ENCODE results near the gene CYP27B1.

Gene CYP27B1

GRCh38 chr12:57726884-57727757 lies 39.8 kb downstream of the CYP27B1 start:
- peak overlapping the region; percentile 9; the same call in 1 of the 2 replicates for H3K27ac ChIP-seq
- no peak for TF ChIP-seq ZFX (IDR thresholded peaks at IDR 0.05)
- no peak for TF ChIP-seq CTCF (conservative IDR thresholded peaks at IDR 0.05)

- TF ChIP-seq CTCF (conservative IDR thresholded peaks at IDR 0.05) (peak; percentile 88), ZFX (IDR thresholded peaks at IDR 0.05) (peak; percentile 31; the same call in 1 of the 2 replicates)
- peak overlapping the region; percentile 9; the same call in 1 of the 2 replicates for H3K27ac ChIP-seq
These were observed 40.6 kb downstream of the CYP27B1 start for GRCh38 chr12:57726151-57726883.

GRCh38 chr12:57725851-57726150 lies 41.1 kb downstream of the CYP27B1 start:
- TF ChIP-seq CTCF (conservative IDR thresholded peaks at IDR 0.05) (no peak), ZFX (IDR thresholded peaks at IDR 0.05) (no peak)

GRCh38 chr12:57724936-57725740 lies 41.7 kb downstream of the CYP27B1 start:
- no peak overlapping the region for H3K27ac ChIP-seq
- TF ChIP-seq ZFX (IDR thresholded peaks at IDR 0.05) (no peak), CTCF (conservative IDR thresholded peaks at IDR 0.05) (no peak)

More at GRCh38 chr12:57725851-57726150, 41.1 kb downstream of the CYP27B1 start:
- no peak overlapping the region for H3K27ac ChIP-seq

GRCh38 chr12:57724003-57724935 lies 42.6 kb downstream of the CYP27B1 start:
- no peak overlapping the region for H3K27ac ChIP-seq
- no peak for TF ChIP-seq CTCF (conservative IDR thresholded peaks at IDR 0.05)
- no peak for TF ChIP-seq ZFX (IDR thresholded peaks at IDR 0.05)

- no peak overlapping the region for H3K27ac ChIP-seq
- no peak for TF ChIP-seq CTCF (conservative IDR thresholded peaks at IDR 0.05)
- TF ChIP-seq ZFX (IDR thresholded peaks at IDR 0.05) = no peak
These were observed 43.3 kb downstream of the CYP27B1 start for GRCh38 chr12:57723630-57723962.
